ENCODE data around the gene AEBP2.
A peak's percentile ranks its signal among the peaks of the same experiment; 100 is the strongest.
"Not testable (repeated sequence)": the region's sequence is repeated elsewhere in the genome, so short reads cannot be mapped to it uniquely, and the experiment has no call there.

Gene AEBP2

DNA sequence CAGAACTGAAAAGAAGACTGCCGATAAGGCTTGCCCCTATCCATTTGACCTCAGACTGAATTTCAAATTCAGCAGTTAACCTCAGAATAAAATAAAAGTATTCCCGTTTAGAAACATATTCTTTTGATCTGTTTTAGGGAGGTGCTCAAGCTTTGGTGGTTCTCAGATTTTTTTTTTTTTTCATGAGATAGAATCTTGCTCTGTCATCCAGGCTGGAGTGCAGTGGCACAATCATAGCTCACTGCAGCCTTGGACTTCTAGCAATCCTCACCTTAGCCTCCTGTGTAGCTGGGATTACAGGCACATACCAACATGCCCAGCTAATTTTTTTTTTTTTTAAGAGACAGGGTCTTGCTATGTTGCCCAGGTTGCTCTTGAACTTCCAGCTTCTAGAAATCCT lies 15.5 kb downstream of the AEBP2 start:
- DNase-seq (ENCODE audit: low read depth in 2 of 2), result no peak

DNA sequence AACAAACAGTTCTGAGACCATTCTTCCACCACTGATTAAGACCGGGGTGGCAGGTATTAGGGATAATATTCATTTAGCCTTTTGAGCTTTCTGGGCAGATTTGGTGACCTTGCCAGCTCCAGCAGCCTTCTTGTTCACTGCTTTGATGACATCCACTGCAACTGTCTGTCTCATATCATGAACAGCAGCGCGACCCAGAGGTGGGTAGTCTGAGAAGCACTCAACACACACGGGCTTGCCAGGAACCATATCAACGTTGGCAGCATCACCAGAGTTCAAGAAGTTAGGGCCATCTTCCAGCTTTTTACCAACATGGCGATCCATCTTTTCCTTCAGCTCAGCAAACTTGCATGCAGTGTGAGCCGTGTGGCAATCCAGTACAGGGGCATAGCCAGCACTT lies 16.9 kb downstream of the AEBP2 start:
- no peak for DNase-seq (ENCODE audit: low read depth in 2 of 2)

DNA sequence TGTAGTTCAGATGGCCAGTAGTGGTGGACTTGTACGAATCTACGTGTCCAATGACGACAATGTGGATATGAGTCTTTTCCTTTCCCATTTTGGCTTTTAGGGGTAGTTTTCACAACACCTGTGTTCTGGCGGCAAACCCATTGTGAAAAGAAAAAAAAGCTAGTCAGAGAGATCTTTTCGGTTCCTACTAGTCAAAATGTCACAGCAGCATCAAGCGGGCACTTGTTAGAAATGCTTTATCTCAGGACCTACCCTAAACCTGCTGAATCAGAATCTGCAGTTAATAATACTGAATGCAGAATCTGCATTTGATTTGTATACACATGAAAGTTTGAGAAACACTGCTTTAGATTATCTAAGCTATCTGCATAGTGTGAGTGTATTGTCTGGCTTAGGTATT lies 18.3 kb downstream of the AEBP2 start:
- DNase-seq (ENCODE audit: low read depth in 2 of 2), result no peak

DNA sequence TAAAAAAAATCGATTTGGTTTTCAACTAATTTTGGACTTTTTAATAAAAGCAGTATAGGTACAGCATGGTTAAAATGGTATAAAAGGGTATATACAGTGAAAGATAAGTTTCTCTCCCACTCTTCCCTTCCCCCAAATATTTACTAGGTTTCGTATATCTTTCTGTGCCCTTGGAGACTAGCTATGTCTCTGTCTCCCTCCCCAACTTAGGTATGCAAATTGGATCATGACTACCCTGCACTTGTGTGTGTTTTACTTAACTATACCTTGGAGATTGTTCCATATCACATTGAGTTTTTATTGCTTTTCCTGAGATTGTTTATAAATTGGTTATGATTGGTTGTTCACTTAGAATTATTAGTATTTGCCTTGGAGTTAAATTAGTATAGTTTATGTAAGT lies 19.4 kb downstream of the AEBP2 start:
- no peak for DNase-seq (ENCODE audit: low read depth in 2 of 2)

DNA sequence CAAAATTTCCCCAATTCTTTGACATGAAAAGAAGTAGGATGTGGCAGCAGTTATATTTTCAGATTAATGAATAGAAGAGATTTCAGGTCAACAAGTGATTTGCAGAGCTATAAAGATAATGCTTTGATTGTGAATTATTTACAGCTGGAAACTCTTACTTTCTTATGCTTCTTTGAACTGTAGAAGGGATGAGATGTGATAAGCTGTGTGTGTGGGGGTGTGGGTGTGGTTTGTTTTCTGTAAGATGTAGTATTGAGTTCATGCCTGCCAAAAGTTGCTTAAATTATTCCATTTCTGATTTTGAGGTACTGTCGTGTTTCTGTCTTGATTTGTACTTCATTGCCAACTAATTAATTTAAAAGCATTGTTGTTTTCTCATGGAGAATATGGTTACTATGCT lies 22.7 kb downstream of the AEBP2 start:
- peak; percentile 19 to 22 for DNase-seq (ENCODE audit: low read depth in 2 of 2)

DNA sequence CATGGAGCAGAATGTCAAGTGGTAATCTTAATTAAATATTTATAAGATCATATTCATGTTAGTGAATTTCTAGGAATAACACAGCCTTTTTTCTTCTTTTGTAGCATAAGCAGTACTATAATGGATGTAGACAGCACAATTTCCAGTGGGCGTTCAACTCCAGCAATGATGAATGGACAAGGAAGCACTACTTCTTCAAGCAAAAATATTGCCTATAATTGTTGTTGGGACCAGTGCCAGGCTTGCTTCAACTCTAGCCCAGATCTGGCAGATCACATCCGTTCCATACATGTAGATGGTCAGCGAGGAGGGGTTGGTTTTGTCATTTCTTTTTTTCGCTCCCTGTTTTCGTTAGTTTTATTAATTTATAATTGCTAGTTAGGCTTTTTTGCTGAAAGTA lies 23.1 kb downstream of the AEBP2 start:
- no peak for DNase-seq (ENCODE audit: low read depth in 2 of 2)

DNA sequence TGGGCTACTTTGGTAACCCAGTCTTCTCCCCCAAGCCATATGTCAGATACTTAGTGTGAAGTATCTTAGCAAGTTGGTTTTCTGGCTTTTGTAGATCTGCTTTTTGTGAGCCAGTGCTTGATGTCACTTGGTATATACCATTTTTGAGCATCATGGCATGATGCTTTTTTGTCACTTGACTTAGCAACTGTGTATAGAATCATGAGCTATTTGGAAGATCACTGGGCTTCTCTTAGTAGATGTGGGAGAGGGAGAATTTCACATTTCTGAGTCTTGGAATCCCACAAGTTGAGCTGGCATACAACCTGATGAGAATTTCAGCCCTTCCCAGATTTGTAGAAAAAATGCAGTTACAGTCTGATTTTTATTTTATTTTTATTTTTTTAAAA lies 24.9 kb downstream of the AEBP2 start:
- no peak for DNase-seq (ENCODE audit: low read depth in 2 of 2)

DNA sequence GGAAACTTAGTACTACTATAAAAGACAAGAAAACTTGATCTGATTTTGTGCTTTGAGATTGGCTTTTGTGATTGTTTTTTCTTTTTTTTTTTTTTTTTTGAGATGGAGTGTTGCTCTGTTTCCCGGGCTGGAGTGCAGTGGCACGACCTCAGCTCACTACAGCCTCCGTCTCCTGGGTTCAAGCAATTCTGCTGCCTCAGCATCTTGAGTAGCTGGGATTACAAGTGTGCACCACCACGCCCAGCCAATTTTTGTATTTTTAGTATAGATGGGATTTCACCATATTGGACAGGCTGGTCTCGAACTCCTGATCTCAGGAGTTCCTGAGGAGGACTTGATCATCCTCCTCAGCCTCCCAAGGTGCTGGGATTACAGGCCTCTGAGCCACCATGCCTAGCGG lies 26.4 kb downstream of the AEBP2 start:
- no peak for DNase-seq (ENCODE audit: low read depth in 2 of 2)

DNA sequence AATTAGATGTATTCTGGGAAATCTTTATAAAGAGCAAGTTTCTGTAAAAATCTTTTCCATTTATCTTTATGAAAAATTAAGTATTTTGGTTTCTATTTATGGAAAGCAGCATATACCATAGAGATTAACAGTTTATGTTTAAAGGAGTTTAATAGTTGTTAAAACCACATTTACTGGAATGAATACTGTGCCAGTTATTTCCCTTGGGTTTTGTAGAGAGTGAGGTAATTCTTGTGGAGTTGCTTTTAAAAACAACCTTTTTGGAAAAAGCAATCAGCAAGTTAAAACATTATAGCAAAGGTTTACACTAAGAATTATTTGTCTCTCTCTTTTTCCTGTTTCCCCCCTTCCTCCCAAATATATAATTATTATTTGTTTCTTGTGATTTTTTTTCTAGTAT lies 34.9 kb downstream of the AEBP2 start:
- DNase-seq (ENCODE audit: low read depth in 2 of 2), result no peak

DNA sequence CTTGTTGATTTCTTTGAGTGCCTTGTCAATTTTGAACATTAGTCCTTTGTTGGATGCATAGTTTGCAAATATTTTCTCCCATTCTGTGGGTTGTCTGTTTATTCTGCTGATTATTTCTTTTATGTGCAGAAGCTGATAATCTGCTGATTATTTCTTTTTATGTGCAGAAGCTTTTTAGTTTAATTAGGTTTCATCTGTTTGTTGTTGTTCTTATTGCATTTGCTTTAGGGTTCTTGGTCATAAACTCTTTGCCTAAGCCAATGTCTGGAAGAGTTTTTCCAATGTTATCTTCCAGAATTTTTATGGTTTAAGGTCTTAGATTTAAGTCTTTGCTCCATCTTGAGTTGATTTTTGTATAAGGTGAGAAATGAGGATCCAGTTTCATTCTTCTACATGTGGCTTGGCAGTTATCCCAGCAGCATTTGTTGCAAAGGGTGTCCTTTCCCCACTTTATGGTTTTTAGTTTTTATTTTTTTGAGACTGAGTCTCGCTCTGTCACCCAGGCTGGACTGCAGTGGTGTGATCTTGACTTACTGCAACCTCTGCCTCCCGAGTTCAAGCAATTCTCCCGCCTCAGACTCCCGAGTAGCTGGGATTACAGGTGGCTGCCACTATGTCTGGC lies 36.7 kb downstream of the AEBP2 start:
- not testable (repeated sequence) for DNase-seq (ENCODE audit: low read depth in 2 of 2)

DNA sequence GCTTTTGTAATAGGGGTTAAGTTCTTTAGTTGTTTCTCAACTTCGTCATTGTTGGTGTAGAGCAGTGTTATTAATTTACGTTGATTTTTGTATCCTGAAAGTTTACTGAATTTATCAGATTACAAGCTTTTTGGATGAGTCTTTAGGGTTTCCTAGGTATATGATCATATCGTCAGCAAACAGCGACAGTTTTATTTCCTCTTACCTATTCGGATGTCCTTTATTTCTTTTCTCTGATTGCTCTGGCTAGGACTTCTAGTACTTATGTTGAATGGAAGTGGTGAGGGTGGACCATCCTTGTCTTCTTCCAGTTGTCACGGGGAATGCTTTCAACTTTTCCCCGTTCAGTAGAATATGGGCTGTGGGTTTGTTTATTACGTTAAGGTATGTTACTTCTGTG lies 37.8 kb downstream of the AEBP2 start:
- DNase-seq (ENCODE audit: low read depth in 2 of 2), result no peak

DNA sequence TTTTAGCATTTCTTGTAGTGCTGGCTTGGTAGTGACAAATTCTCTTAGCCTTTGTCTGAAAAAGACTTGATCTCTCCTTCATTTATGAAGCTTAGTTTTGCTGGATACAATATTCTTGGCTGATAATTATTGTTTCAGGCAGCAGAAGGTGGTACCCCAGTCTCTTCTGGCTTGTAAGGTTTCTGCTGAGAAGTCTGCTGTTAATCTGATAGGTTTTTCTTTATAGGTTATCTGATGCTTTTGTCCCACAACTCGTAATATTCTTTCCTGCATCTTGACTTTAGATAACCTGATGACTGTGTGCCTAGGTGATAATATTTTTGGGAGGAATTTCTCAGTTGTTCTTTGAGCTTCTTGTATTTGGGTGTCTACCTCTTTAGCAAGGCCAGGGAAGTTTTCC lies 41.2 kb downstream of the AEBP2 start:
- DNase-seq (ENCODE audit: low read depth in 2 of 2), result no peak

DNA sequence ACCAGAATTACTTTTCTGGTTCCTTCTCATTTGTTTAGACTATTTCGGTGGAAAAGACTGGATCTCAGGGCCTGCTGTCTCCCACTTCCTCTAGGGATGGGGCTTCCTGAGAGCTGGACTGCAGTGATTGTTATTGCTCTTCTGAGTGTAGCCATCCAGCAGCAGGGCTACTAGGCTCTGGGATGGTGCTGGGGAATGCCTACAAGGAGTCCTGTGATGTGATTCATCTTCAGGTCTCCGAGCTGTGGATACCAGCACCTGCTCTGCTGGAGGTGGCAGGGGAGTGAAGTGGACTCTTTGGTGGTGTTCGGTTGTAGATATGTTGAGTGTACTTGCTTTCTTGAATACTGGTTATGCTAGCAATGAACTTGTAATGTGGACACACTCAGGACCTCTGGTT lies 42.7 kb downstream of the AEBP2 start:
- no peak for DNase-seq (ENCODE audit: low read depth in 2 of 2)

DNA sequence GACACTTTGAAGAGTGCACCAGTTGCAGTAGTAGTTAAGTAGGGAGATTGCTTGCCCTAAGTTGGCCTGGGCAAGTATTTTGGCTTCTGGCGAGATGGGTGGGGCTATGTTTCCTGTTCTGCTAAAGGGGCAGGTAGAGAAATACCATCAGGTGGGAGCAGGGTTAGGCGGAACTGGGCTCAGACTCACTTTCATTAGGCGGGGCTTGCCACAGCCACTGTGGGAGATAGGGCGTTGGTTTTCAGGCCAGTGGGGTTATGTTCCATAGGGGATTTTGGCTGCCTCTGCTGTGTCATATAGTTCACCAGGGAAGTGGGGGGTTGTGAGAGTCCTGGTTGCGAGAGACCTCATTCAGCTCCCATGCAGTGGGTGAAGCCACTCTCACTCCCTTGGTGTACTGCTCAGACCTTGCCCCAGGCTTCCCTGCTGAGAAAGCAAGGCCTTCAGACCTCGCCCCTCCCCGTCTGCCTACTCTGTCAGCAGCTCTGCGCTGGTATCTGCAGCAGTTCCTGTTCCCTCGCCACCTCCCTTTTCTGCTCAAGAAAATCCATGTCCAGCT lies 43.3 kb downstream of the AEBP2 start:
- peak; percentile 21 to 24 for DNase-seq (ENCODE audit: low read depth in 2 of 2)

DNA sequence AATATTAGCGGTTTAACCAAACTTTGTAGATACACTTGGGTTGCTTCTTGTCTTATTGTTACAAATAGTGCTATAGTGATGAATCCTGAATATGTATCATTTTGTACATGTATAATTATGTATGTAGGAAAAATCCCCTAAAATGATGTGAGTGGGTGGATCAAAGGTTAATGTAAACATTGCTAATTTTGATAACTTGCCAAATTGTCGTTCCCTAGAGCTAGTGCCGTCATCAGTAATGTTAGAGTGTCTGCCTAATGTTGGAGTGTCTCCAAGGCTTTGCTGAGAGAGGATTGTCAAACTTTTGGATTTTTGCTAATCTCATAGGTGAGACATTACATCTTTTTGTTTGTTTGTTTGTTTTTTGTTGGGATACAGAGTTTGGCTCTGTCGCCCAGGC lies 44.4 kb downstream of the AEBP2 start:
- no peak for DNase-seq (ENCODE audit: low read depth in 2 of 2)

DNA sequence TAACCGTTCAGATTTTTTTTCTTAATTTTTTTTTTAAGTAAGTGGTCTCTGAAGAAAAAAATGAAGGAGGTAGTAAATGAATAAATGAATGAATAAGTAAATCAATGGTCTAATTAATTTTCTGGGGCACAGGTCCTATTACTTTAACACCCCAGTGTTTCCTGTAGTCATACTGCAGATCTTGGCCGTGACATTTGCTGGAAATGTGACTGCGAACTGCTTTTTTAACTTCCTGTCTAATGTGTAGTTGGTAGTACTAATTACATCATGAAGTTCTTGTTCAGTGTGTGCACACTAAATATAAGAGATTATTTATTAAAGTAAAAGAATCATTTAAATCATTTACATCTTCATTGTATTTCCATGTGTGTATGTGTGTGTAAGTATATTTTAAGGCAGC lies 45.4 kb downstream of the AEBP2 start:
- DNase-seq (ENCODE audit: low read depth in 2 of 2), result no peak

DNA sequence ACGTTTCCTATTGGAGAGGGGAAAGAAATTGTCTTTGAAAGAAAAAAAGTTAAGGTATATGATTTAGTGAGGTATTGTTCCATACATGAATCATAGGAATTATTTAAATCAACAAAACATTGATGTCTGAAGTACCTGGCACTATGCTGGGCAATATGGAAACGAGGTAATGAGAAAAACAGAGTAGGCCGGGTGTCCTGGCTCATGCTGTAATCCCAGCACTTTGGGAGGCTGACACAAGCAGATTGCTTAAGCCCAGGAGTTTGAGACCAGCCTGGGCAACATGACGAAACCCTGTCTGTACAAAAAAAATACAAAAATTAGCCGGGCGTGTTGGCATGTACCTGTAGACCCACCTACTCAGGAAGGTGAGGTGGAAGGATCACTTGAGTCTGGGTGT lies 45.9 kb downstream of the AEBP2 start:
- DNase-seq (ENCODE audit: low read depth in 2 of 2), result no peak

DNA sequence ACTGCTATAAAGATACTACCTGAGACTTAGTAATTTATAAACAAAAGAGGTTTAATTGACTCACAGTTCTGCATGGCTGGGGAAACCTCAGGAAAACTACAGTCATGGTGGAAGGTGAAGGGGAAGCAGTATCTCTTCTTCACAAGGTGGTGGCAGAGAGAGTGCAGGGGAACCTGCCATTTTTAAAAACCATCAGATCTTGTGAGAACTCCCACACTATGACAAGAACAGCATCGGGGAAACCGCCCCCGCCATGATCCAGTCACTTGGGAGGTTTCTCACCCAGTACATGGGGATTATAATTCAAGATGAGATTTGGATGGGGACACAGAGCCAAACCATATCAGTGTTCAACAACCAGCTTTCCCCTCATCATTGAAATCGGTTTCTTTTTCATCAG lies 49.9 kb downstream of the AEBP2 start:
- no peak for DNase-seq (ENCODE audit: low read depth in 2 of 2)

DNA sequence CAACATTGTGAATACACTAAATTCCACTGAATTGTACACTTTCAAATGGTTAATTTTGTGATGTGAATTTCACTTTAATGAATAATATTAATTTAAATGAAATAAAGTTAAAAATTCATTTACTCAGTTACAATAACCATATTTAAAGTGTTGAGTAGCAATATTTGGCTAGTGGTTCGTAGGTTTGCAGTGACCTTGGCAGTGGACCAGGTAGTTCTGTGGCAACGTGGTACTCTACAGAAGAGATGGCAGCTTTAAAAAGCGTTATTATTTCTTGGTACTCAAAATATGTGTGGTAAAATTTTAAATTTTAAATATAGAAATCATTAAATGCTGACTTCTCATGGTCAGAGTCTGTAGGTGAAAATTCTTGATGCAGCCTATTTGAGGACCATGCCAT lies 51.6 kb downstream of the AEBP2 start:
- no peak for DNase-seq (ENCODE audit: low read depth in 2 of 2)

DNA sequence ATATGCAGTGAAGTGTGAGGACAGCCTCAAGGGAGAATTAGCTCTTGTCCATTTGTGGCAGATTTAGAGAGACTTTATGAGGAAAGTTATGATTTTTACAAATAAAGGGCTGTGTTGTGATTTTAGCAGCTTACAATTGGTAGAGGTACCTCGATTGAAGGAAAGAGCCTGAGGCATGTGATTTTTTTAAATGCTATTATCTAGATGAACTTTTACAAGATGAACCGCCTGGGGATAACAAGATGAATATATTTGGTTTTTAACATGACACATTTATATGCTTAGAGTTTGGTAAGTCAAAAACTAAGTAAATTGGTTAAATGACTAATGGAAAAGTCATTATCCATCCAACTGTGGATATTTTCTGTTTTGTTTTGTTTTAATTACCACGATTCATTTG lies 52.6 kb downstream of the AEBP2 start:
- no peak for DNase-seq (ENCODE audit: low read depth in 2 of 2)

DNA sequence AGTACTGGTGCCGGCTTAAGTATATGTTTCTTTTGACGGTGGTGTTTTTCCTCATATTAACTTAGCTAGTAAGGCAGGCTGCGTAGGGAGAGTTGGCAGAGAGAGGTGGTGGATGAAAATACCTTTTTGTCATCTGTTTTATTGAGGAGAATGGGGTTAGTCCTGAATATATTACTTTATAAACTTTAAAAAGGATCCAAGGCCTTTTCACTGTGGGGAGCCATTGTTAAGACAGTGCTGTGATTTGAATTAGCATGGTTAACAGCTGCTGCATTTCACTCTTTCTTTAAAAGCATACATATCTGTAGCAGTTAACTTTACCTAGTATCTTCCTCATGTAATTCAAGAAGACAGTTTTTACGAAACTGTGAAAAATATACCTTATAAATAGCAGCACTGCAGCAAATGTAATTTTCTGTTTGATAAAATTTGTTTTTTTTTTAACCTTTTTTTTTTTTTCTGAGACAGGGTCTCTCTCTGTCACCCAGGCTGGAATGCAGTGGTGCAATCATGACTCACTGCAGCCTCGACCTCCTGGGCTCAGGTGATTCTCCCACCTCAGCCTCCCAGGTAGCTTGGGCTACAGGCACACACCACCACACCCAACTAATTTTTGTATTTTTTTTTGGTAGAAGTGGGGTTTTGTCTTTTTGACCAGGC lies 57.1 kb downstream of the AEBP2 start:
- DNase-seq (ENCODE audit: low read depth in 2 of 2), result no peak

DNA sequence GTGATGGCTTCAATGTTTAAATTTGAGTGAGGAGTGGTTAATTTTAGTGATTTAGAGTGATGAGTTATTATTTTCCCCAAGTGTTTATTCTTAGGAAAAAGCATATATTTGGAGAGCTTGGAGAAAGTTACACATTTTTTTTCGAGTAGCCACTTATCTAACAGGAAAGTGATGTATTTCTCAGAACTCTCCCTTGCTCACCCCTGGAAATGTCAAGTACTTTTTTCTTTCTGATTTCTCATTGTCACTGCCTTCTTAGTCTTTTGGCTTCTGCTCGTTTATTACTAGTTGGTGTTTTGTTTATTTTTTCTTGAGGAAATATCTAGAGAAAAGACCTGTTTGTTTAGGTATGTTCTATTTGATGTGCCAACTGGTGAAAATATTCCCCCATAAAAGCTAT lies 58.8 kb downstream of the AEBP2 start:
- DNase-seq (ENCODE audit: low read depth in 2 of 2), result no peak

DNA sequence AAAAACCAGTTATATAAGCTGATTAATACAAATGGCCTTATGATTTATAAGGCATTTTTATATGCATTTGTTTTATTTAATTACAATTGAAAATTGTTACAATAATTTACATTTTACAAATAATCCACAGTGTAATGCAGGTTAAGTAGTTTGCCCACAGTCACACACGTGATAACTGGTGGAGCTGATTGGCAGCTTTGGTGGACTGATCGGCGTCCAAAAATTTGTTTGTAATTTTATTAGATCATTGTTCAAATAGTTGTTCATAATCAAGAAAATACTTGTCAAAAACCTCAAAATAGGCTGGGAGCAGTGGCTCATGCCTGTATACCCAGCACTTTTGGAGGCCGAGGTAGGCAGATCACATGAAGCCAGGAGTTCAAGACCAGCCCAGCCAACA lies 59.7 kb downstream of the AEBP2 start:
- no peak for DNase-seq (ENCODE audit: low read depth in 2 of 2)

DNA sequence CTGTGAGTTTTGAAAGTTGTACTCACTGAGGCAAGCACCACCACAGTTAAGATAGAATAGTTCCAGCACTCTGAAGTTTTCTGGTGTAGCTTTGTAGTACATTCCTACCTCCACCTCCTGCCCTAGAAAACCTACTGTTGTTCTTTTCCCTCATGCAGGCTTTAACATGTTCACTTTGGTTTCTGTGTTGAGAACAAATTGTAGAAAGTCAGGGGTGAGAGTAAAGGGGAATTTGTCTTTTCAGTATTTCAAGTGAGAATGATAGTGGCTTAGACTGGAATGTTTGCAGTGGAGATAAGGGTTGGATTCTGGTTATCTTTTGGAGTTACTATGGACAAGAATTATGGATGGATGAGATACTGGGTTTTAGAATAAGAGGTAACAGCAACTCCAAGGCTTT lies 67.2 kb downstream of the AEBP2 start:
- DNase-seq (ENCODE audit: low read depth in 2 of 2), result no peak

Data from stimulated activated CD8-positive, alpha-beta memory T cell treated with anti-CD3 and anti-CD28 coated beads, Interleukin-7, amount 100 ng/mL, for 4 hours (primary cell).